Activated naive CD4-positive, alpha-beta T cell (primary cell): ENCODE measurements around the gene GINS1.
"Not testable (repeated sequence)": the region's sequence is repeated elsewhere in the genome, so short reads cannot be mapped to it uniquely, and the experiment has no call there.

Experiments used
- DNase-seq, 4 experiments: peaks; one replicate each; lab custom pipeline; 2025; lab: John Stamatoyannopoulos, UW

The GINS1 gene

GRCh38 chr20:25453035-25453810 is 45.8 kb downstream of the GINS1 start:
- DNase-seq: no peak

- DNase-seq: no peak
Measured at GRCh38 chr20:25454153-25454900, 46.9 kb downstream of the GINS1 start.

GRCh38 chr20:25457886-25458680 is 50.6 kb downstream of the GINS1 start:
- no peak for DNase-seq

GRCh38 chr20:25459111-25459830 is 51.8 kb downstream of the GINS1 start:
- DNase-seq: no peak

GRCh38 chr20:25459916-25460535 is 52.6 kb downstream of the GINS1 start:
- DNase-seq: no peak

GRCh38 chr20:25460566-25461280 is 53.2 kb downstream of the GINS1 start:
- no peak for DNase-seq

GRCh38 chr20:25461281-25461650 is 53.8 kb downstream of the GINS1 start:
- no peak for DNase-seq

GRCh38 chr20:25461786-25462545 is 54.5 kb downstream of the GINS1 start:
- DNase-seq: no peak

GRCh38 chr20:25464501-25465242 is 57.2 kb downstream of the GINS1 start:
- DNase-seq: no peak

GRCh38 chr20:25465243-25466135 is 58.0 kb downstream of the GINS1 start:
- DNase-seq: no peak

GRCh38 chr20:25466846-25467245 is 59.4 kb downstream of the GINS1 start:
- no peak for DNase-seq

- DNase-seq: no peak
Measured at GRCh38 chr20:25467441-25467840, 60.0 kb downstream of the GINS1 start.

GRCh38 chr20:25468126-25469075 is 60.9 kb downstream of the GINS1 start:
- no peak for DNase-seq

- DNase-seq: no peak
Measured at GRCh38 chr20:25469558-25469957, 62.1 kb downstream of the GINS1 start.

- DNase-seq: peak in 2 of 4 experiments; percentile 3 to 8
Measured at GRCh38 chr20:25470045-25470444, 62.6 kb downstream of the GINS1 start.

GRCh38 chr20:25471020-25471419 is 63.5 kb downstream of the GINS1 start:
- DNase-seq: no peak

- DNase-seq: not testable (repeated sequence)
Measured at GRCh38 chr20:25473297-25473696, 65.8 kb downstream of the GINS1 start.
